Measurements from ENCODE around the gene TMSB4Y.
A peak's percentile ranks its signal among the peaks of the same experiment; 100 is the strongest.

The TMSB4Y gene

DNA sequence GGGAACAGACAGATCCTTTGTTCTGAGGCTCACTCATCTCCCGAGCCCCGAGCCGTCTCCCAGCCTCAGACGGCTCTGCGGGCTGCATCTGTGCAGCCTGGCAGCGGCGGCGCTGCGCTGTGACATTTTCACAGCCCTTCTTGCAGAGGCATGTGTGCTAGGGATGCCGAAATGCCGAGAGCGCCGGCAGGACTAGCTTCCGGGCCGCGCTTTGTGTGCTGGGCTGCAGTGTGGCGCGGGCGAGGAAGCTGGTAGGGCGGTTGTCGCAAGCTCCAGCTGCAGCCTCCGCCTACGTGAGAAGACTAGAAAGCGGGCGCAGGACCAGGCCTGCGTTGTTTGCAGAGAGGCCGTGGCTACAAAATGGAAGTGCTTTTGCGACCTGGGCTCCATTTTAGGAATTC, at the start of gene TMSB4Y:
TSS of gene TMSB4Y (plus strand) at position 332 of the 401 bp plus-strand sequence.
- TF ChIP-seq CTCF (conservative IDR thresholded peaks at IDR 0.05; ENCODE audit: low read depth, low read length), result no peak
- DNase-seq (ENCODE audit: low read depth), result peak; percentile 38
- peak within 1 kb of the TSS; percentile 52 for H3K4me3 ChIP-seq (ENCODE audit: low read depth, low read length)

DNA sequence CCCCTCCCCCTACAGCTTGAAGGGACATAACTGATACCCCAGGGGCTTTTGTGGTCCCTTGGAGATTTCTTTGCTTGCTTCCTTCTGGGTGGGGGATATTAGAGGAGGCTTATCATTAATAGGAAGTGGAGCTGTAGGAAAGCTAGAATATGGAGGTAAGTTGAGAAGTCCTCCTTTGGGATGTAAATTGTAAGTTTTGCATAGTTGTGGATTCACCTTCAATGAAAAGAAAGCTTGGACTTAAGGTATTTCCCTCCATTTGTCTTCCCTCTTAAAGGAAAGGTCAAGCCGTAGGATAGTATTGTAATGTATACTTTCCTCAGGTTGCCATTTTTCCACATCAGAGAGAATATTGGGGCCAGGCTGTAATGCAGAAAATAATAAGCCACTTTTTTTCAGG, 39.5 kb upstream of the TMSB4Y start:
- no peak for TF ChIP-seq CTCF (conservative IDR thresholded peaks at IDR 0.05; ENCODE audit: low read depth, low read length)
- no peak for DNase-seq (ENCODE audit: low read depth)
- no peak overlapping the region for H3K4me3 ChIP-seq (ENCODE audit: low read depth, low read length)

DNA sequence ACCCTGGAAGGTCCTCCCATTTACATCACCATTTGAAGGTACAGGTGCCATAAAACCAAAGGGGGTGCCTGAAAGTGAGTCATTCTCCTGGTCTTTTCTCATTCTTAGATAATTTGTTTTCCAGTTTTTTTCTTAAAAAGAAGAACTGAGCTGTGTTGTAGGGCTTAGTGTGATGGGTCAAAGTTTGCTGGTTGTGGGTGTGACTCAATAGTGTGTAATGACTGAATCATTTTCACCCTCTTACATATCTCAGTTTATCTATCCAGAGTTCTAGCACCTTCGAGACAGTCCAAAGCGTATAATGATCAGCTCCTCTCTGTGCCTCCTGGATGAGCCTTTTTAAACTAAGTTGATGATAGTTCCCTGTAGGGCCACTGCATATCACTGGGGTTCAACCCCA, 32.6 kb upstream of the TMSB4Y start:
- no peak for TF ChIP-seq CTCF (conservative IDR thresholded peaks at IDR 0.05; ENCODE audit: low read depth, low read length)
- H3K4me3 ChIP-seq (ENCODE audit: low read depth, low read length), result no peak overlapping the region
- no peak for DNase-seq (ENCODE audit: low read depth)

DNA sequence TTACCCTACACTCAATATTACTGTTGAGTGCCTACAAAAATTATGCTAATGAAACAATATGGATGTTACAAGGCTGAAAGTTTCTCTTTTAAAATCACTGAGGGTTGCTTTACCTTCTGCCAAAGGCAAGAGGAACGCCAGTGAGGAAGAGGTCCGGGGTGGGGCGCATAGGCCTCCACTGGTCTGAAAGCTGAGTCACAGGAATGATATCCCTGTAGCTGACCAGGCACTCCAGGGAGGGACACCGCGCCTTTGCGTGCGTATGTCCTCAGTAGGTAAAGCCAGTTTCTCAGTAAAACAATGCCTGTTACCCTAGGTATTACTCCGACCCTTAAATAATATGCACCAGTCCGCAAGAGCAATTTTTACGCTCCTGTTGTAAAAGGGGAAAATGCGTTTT, 1.4 kb upstream of the TMSB4Y start:
- no peak for TF ChIP-seq CTCF (conservative IDR thresholded peaks at IDR 0.05; ENCODE audit: low read depth, low read length)
- DNase-seq (ENCODE audit: low read depth), result no peak
- no peak overlapping the region for H3K4me3 ChIP-seq (ENCODE audit: low read depth, low read length)

GRCh38 chrY:13704121-13704930, 627 bp downstream of the TMSB4Y start:
- no peak for TF ChIP-seq CTCF (conservative IDR thresholded peaks at IDR 0.05; ENCODE audit: low read depth, low read length)
- peak; percentile 0 for DNase-seq (ENCODE audit: low read depth)
- H3K4me3 ChIP-seq (ENCODE audit: low read depth, low read length), result peak overlapping the region; percentile 52

DNA sequence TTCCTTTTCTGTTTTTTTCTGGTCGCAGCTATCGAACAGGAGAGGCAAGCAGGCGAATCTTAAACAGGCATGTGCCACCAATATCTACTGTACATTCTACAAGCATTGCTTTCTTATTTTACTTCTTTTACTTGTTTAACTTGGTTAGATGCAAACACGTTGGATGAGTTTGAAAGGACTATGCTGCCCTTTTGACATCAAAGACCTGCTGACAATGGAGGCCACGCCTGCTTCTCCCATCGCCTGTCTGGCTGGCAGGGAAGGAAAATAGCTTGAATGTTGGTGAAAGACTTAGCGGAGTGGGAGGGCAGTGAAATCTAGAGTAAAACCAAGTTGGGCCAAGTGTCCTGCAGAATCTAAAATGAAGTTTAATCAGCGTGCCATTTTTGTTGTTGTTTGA, 1.5 kb downstream of the TMSB4Y start:
- no peak for TF ChIP-seq CTCF (conservative IDR thresholded peaks at IDR 0.05; ENCODE audit: low read depth, low read length)
- no peak overlapping the region for H3K4me3 ChIP-seq (ENCODE audit: low read depth, low read length)
- no peak for DNase-seq (ENCODE audit: low read depth)

- no peak for TF ChIP-seq CTCF (conservative IDR thresholded peaks at IDR 0.05; ENCODE audit: low read depth, low read length)
- H3K4me3 ChIP-seq (ENCODE audit: low read depth, low read length), result no peak overlapping the region
- DNase-seq (ENCODE audit: low read depth), result no peak
Observed at GRCh38 chrY:13708038-13708437, 4.3 kb downstream of the TMSB4Y start.
